Stimulated activated CD8-positive, alpha-beta memory T cell treated with anti-CD3 and anti-CD28 coated beads, Interleukin-4, amount 100 ng/mL, for 1 hour (primary cell): ENCODE results near the gene CDC42BPG.

Source experiments
- DNase-seq, 2 donors: peaks; one replicate each; pipeline ENCODE4 v3.0.0-alpha.2; 2020; ENCODE audit warnings: low read depth in 2 of 2, low spot score in 1 of 2

CDC42BPG gene

GRCh38 chr11:64804346-64805210 lies 39.9 kb downstream of the CDC42BPG start:
- no peak for DNase-seq

- no peak for DNase-seq
These were observed 40.6 kb downstream of the CDC42BPG start for GRCh38 chr11:64803846-64804345.

GRCh38 chr11:64803158-64803845 lies 41.2 kb downstream of the CDC42BPG start, which contains the start of gene MAP4K2:
Gene MAP4K2 (minus strand): TSS chr11:64803214. CDS start chr11:64803149, 65 bp downstream.
- DNase-seq: peak; percentile 50 to 69

GRCh38 chr11:64802370-64803157 lies 41.9 kb downstream of the CDC42BPG start:
- DNase-seq: no peak

- DNase-seq: no peak
These were observed 42.7 kb downstream of the CDC42BPG start for GRCh38 chr11:64801561-64802369.

GRCh38 chr11:64801158-64801464 lies 43.3 kb downstream of the CDC42BPG start:
- DNase-seq: no peak

- no peak for DNase-seq
These were observed 43.9 kb downstream of the CDC42BPG start for GRCh38 chr11:64800303-64801157.

- no peak for DNase-seq
These were observed 44.7 kb downstream of the CDC42BPG start for GRCh38 chr11:64799623-64800302.

GRCh38 chr11:64799256-64799622 lies 45.2 kb downstream of the CDC42BPG start:
- no peak for DNase-seq

- no peak for DNase-seq
These were observed 47.5 kb downstream of the CDC42BPG start for GRCh38 chr11:64796757-64797541.

GRCh38 chr11:64796047-64796756 lies 48.3 kb downstream of the CDC42BPG start:
- no peak for DNase-seq

- DNase-seq: no peak
These were observed 49.9 kb downstream of the CDC42BPG start for GRCh38 chr11:64794526-64794925.

- no peak for DNase-seq
These were observed 50.9 kb downstream of the CDC42BPG start for GRCh38 chr11:64793271-64794160.

GRCh38 chr11:64792482-64792881 lies 52.0 kb downstream of the CDC42BPG start:
- DNase-seq: no peak

- DNase-seq: no peak
These were observed 52.6 kb downstream of the CDC42BPG start for GRCh38 chr11:64791781-64792291.
